ENCODE data around the gene CLDN14. TPM values are rescaled to one million over a fixed set of nuclear protein-coding genes. Genes with fewer than 3 reads are reported as not detected.

Gene CLDN14
- total RNA-seq, 1 experiment from 2014 or later = not detected

DNA sequence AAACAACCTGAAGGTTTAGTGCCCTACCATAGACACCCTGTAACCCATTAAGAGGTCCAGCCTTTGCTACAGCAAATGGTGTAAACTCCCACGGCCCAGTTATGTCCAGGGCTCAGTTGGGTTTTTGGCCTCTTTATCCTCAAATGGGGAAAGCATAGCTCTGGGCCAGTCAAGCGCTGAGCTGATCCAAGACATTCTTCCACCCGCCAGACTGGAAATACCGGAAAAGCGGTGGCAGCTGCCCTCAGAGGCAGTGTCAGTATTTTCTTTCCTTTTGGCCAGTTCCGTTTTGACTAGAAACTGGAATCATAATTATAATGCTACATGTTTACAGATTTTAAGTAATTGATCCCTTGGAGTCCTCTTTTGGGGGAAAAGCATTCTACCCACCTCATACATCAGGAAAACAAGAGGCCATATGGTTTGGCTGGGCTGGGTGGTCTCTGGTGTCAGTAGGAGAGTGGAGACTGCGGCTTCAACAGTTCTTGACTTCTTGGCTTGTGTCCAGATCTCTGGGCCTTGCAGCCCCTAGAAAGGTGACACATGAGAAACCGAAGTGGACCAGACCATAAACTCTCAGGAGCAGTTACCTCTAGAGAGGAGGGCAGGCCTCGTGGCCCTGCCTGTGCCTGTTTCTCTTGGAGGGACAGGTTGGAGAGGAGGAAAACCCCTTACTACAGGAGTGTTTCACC is 30.2 kb upstream of the CLDN14 start:
- Histone ChIP-seq H3K23ac (ENCODE audit: insufficient read length, low read depth, low read length) (no peak overlapping the region), H3K18ac (ENCODE audit: insufficient read length, low read depth, low read length) (no peak overlapping the region), H2BK5ac (ENCODE audit: insufficient read length, low read length) (no peak overlapping the region), H2BK120ac (ENCODE audit: low read depth, low read length, poor library complexity, severe bottlenecking) (no peak overlapping the region), H3K14ac (ENCODE audit: insufficient read depth, low read length) (no peak overlapping the region), H3K79me1 (ENCODE audit: insufficient read depth, low read depth, low read length, poor library complexity, severe bottlenecking) (no peaks in the 10 kb centered on the region), H3T11ph (ENCODE audit: low read length) (no peak overlapping the region), H3K56ac (ENCODE audit: insufficient read length, low read depth, low read length) (no peak overlapping the region), H4K20me1 (ENCODE audit: control insufficient read depth, insufficient read depth, insufficient read length) (no peaks in the 10 kb centered on the region), H3K23me2 (ENCODE audit: insufficient read length, low read depth, low read length, poor library complexity, severe bottlenecking) (no peaks in the 10 kb centered on the region), H3K9ac (ENCODE audit: extremely low read depth, insufficient read length, low read length) (no peak overlapping the region), H3K79me2 (ENCODE audit: insufficient read depth, low read length) (no peaks in the 10 kb centered on the region), H3K4me2 (ENCODE audit: insufficient read depth, insufficient read length, low read length) (no peak overlapping the region), H4K8ac (replicated peaks; ENCODE audit: insufficient read length, low read depth, low read length) (no peak overlapping the region), H3K4ac (ENCODE audit: low read depth, low read length) (no peak overlapping the region), H3K27ac (ENCODE audit: insufficient read length, low read depth, low read length) (no peak overlapping the region), H4K5ac (ENCODE audit: insufficient read length, low read depth, low read length) (no peak overlapping the region), H2BK15ac (ENCODE audit: low read depth, low read length) (no peak overlapping the region), H3K9me3 (ENCODE audit: control insufficient read depth, low read depth, low read length) (no peaks in the 10 kb centered on the region), H3K27me3 (ENCODE audit: insufficient read depth, low read length) (no peaks in the 10 kb centered on the region), H2AFZ (ENCODE audit: low read length) (no peak overlapping the region), H4K91ac (ENCODE audit: insufficient read length, low read depth, low read length) (no peak overlapping the region), H2AK5ac (ENCODE audit: insufficient read length, low read length) (no peak overlapping the region), H2BK12ac (ENCODE audit: insufficient read length, low read depth, low read length) (no peak overlapping the region), H3K4me1 (ENCODE audit: insufficient read depth, low read length) (no peaks in the 10 kb centered on the region), H2BK20ac (ENCODE audit: low read depth, low read length, poor library complexity, severe bottlenecking) (no peak overlapping the region)
- peaks cover 7% of the 10 kb centered on the region for H3K27me3 Mint-ChIP-seq (ENCODE audit: low read depth)
- TF ChIP-seq, protein P1, sequence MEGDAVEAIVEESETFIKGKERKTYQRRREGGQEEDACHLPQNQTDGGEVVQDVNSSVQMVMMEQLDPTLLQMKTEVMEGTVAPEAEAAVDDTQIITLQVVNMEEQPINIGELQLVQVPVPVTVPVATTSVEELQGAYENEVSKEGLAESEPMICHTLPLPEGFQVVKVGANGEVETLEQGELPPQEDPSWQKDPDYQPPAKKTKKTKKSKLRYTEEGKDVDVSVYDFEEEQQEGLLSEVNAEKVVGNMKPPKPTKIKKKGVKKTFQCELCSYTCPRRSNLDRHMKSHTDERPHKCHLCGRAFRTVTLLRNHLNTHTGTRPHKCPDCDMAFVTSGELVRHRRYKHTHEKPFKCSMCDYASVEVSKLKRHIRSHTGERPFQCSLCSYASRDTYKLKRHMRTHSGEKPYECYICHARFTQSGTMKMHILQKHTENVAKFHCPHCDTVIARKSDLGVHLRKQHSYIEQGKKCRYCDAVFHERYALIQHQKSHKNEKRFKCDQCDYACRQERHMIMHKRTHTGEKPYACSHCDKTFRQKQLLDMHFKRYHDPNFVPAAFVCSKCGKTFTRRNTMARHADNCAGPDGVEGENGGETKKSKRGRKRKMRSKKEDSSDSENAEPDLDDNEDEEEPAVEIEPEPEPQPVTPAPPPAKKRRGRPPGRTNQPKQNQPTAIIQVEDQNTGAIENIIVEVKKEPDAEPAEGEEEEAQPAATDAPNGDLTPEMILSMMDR (conservative IDR thresholded peaks at IDR 0.05) = no peak
- H3K36me3 Mint-ChIP-seq (ENCODE audit: insufficient read depth in 1 of 3, low read depth in 3 of 3) = no peaks in the 10 kb centered on the region; a peak in 1 of 7 replicates
- H3K27ac Mint-ChIP-seq = no peak overlapping the region
- no peak for DNase-seq
- H3K9me3 Mint-ChIP-seq = no peaks in the 10 kb centered on the region; a peak in 2 of 5 replicates
- H3K4me3 Mint-ChIP-seq = no peak overlapping the region
- H3K4me1 Mint-ChIP-seq = peaks cover 0 to 12% of the 10 kb centered on the region in 2 experiments; a peak in 2 of 4 replicates
- no CpG with 5 or more reads among the region's 9 CpGs for WGBS (ENCODE audit: extremely low coverage, insufficient read length, low lambda C conversion rate)

All from H9 (cell line).